ENCODE results near the gene ZSCAN12.

- no peak for TF ChIP-seq CTCF (IDR thresholded peaks at IDR 0.05)
- no peak for TF ChIP-seq POLR2A (IDR thresholded peaks at IDR 0.05)
- no peak for TF ChIP-seq POLR2AphosphoS5 (IDR thresholded peaks at IDR 0.05)
- no peak for TF ChIP-seq EP300 (IDR thresholded peaks at IDR 0.05)
Measured at GRCh38 chr6:28349344-28349891, 50.1 kb downstream of the ZSCAN12 start.

Data from upper lobe of left lung (tissue), 4 donors.